Hepatocyte (in vitro differentiated cells): ENCODE results near the gene TMPRSS7.

Experiments used
- EZH2phosphoT487 ChIP-seq: fragments of 200-600 bp; sonication (generic); IDR thresholded peaks from one replicate; pipeline ENCODE4 v1.6.1; 2018; ENCODE audit warnings: antibody characterized with exemption, mild to moderate bottlenecking, low read depth, moderate library complexity; ENCODE audit not compliant: unreplicated experiment, severe bottlenecking
- TF ChIP-seq, protein P1 (sequence below): fragments of 200-600 bp; sonication (generic); IDR thresholded peaks from 2 replicates; pipeline ENCODE4 v1.5.1; 2016; ENCODE audit warnings: antibody characterized with exemption, mild to moderate bottlenecking; ENCODE audit not compliant: poor library complexity

DNA sequence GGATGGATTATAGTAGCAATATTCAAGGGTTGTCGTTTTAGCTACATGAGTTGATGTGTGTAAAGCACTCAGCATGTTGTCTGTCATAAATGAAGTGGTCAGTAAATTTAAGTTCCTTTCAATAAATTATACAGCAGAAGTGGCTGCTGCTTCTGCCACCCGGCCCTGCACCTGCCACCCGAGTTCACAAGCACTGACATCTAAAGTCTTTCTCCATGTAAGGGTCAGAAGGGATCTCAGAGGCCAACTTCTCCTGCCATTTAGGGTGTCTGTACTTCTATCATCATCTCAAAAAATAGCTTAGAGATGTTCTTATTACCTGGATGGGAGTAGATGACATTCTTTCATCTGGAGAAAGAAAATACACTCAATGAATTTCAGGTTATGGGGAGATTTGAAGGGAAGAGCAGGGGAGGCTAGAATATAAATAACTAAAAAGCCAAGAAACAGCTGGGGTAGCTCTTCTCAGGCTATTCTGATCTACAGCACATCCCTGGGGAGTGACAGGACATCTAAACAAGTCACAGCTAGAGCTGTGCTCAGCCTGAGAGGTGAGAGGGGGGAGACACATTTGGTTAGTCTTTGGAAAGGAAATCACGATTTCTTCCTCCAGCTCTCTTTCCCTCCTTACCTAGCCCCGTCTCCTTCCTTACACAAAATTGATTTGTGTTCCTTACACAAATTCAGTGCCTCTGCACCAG lies 90.5 kb downstream of the TMPRSS7 start:
- TF ChIP-seq, protein P1, sequence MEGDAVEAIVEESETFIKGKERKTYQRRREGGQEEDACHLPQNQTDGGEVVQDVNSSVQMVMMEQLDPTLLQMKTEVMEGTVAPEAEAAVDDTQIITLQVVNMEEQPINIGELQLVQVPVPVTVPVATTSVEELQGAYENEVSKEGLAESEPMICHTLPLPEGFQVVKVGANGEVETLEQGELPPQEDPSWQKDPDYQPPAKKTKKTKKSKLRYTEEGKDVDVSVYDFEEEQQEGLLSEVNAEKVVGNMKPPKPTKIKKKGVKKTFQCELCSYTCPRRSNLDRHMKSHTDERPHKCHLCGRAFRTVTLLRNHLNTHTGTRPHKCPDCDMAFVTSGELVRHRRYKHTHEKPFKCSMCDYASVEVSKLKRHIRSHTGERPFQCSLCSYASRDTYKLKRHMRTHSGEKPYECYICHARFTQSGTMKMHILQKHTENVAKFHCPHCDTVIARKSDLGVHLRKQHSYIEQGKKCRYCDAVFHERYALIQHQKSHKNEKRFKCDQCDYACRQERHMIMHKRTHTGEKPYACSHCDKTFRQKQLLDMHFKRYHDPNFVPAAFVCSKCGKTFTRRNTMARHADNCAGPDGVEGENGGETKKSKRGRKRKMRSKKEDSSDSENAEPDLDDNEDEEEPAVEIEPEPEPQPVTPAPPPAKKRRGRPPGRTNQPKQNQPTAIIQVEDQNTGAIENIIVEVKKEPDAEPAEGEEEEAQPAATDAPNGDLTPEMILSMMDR, result no peak
- TF ChIP-seq EZH2phosphoT487, result no peak
